ENCODE measurements around the gene XIAP. TPM values are rescaled to one million over a fixed set of nuclear protein-coding genes. Genes with fewer than 3 reads are reported as not detected.
"Not testable (repeated sequence)": the region's sequence is repeated elsewhere in the genome, so short reads cannot be mapped to it uniquely, and the experiment has no call there.

The XIAP gene
- 10.9 TPM for polyA plus RNA-seq

DNA sequence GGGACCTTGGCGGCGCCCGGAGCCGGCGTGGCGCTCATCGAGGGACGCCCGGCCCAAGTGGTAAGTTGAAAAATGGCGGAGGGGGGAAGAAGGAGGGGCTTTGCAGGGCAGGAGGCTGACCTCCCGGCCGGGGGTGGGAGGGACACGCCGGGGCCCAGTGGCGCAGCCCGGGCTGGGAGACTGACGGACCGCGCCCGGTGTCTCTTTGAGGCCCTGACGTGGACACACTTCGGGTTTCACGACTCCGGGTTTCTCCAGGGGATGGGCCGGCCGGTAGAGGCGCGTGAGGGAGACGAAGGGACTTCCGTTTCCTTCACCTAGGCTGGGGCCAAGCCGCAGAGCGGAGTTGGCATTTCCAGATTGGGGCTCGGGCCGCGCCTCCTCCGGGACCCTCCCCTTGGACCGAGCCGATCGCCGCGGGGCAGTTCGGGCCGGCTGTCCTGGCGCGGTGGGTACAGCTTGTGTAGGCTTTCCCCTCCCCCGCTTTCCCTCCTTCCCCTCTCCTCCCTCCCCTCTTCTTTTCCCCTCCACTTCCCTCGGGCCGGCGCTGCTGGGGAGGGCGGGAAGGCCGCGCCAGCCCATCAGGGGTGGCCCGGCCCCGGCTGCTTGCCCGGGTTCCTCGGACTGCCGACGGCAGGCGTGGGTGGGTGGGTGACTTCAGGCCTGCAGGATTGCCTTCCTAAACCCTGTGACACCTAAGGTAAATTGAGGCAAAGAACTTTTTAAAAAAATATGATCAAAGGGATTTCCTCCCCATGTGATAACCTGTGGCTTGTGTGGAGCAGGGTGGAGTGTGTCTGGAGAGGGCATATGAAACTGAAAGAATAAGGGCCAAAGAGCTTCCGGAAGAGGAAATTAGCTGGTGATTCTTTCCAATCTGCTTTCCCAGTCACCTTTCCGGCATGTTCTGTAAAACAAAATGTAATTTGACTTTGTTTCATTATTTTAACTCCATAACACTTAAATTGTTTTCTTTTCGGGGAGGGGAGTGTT, at the start of gene XIAP:
Gene XIAP (plus strand): TSS at position 208 of the 993 bp plus-strand sequence. CDS start 25,610 bp downstream, outside the sequence.
- H3K9me3 Mint-ChIP-seq, result peaks cover 0 to 2% (median 0%) of the 10 kb centered on the region in 3 donors
- peaks cover 4% of the 10 kb centered on the region for H3K36me3 Mint-ChIP-seq
- no peaks in the 10 kb centered on the region for H3K27me3 Mint-ChIP-seq
- H3K27ac Mint-ChIP-seq, result peak within 1 kb of the TSS; percentile 95 to 98 (median 96)
- peak within 1 kb of the TSS; percentile 90 to 98 (median 94) for H3K4me3 Mint-ChIP-seq
- peaks cover 10 to 11% (median 10%) of the 10 kb centered on the region in 3 donors for H3K4me1 Mint-ChIP-seq

DNA sequence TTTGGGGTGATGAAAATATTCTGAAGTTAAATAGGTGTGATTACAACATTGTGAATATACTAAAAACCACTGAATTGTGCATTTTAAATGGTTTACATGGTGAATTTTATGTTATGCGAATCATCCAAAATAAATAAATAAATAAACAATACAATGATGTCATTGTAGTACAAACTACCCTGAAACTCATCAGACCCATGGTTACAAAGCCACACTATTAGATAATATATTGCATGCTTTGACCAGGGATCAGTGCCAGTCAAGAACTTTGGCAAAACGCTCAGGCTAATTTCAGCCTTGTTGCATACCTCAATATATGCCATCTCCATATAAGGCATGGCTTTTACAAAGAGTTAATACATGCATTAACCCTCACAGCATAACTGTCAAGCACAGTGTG, 45.5 kb upstream of the XIAP start:
- Mint-ChIP-seq H3K27ac (no peak overlapping the region), H3K36me3 (no peaks in the 10 kb centered on the region), H3K4me3 (no peak overlapping the region), H3K9me3 (peaks cover 0 to 3% (median 0%) of the 10 kb centered on the region in 3 donors), H3K4me1 (peaks cover 0 to 2% (median 0%) of the 10 kb centered on the region in 3 donors), H3K27me3 (no peaks in the 10 kb centered on the region)

DNA sequence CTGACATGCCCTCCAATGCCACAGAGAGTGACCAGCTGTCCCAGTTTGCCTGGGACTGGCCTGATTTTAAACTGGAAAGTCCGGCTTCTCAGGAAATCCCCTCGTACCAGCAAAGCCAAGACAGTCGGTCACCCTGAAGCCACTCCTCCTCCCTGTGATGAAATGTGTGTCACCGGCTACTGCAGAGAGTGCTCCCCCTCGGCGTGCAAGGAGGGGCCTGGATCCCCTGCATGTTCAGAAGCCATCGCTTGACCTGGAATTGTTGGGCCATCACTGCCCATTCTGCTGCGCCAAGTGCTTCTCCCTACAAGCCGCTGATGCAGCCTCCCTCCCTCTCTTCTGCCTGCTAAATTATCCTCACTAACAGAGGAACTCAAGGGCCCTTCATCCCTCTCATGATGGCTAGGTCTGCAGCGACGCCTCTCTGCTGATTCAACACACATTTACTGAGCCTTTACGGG, 44.9 kb upstream of the XIAP start:
- not testable (repeated sequence) for H3K4me3 Mint-ChIP-seq, H3K36me3 Mint-ChIP-seq, H3K27me3 Mint-ChIP-seq, H3K27ac Mint-ChIP-seq, H3K4me1 Mint-ChIP-seq, H3K9me3 Mint-ChIP-seq

DNA sequence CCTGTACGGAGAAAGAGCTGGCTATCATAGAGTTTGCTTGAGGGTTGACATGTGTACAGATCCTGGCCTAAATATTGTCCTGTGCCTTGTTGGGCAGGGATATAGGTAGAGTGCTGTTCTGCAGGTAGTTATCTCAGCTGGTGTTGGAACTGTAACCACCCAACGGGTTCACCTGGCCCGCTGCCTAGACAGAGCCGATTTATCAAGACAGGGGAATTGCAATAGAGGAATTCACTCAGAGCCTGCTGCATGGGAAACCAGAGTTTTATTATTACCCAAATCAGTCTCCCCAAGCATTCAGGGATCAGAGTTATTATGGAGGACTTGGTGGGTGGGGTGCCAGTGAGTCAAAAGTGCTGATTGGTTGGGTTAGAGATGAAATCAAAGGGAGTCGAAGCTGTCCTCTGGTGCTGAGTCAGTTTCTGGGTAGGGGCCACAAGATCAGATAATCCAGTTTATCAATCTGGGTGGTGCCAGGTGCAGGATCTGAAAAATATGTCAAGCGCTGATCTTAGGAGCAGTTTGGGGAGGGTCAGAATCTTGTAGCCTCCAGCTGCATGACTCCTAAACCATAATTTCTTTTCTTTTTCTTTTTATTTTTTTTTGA, 42.5 kb upstream of the XIAP start:
- H3K9me3 Mint-ChIP-seq, result peaks cover 0 to 3% (median 0%) of the 10 kb centered on the region in 3 donors
- H3K27me3 Mint-ChIP-seq, result no peaks in the 10 kb centered on the region
- no peak overlapping the region for H3K4me3 Mint-ChIP-seq
- peaks cover 0 to 2% (median 2%) of the 10 kb centered on the region in 3 donors for H3K4me1 Mint-ChIP-seq
- H3K36me3 Mint-ChIP-seq, result no peaks in the 10 kb centered on the region
- H3K27ac Mint-ChIP-seq, result no peak overlapping the region

DNA sequence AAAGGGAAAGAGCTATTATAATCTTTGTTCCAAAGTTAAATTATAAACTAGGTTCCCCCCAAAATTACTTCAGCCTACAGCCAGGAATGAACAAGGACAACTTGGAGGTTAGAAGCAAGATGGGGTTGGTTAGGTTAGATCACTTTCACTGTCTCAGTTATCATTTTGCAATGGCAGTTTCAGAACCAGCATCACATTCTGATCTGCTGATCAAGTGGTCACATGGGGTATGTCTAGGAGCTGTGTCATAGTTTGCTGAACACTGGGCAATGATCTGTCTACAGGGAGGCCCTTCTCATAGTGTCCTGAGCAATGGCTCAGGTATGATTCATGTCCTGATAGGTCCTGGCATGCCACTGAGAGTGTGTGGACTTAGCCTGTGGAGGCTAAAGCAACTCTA, 41.6 kb upstream of the XIAP start:
- Mint-ChIP-seq H3K27me3 (no peaks in the 10 kb centered on the region), H3K4me1 (peaks cover 0 to 2% (median 2%) of the 10 kb centered on the region in 3 donors), H3K9me3 (peaks cover 0 to 3% (median 0%) of the 10 kb centered on the region in 3 donors), H3K27ac (no peak overlapping the region), H3K36me3 (no peaks in the 10 kb centered on the region), H3K4me3 (no peak overlapping the region)

DNA sequence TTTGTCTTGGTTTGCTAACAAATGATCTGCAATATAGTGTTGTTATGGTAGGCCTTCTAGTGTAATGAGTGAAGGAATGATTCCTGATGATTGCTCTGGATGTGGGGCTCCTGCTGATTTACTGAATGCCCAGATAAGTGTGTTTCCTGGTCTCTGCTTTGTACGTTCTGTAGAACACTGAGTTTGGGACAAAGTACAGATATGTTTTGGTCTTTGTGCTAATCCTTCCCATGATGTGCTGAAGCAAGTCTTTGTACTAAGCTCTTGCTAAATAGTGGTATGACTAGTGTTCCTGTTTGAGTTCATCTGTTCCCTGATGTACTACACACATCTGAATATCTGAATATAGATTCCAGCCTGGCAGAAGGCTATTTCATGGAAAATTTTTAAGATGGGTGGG, 36.9 kb upstream of the XIAP start:
- peaks cover 4% of the 10 kb centered on the region for H3K36me3 Mint-ChIP-seq
- no peaks in the 10 kb centered on the region for H3K27me3 Mint-ChIP-seq
- peaks cover 0 to 2% (median 2%) of the 10 kb centered on the region in 3 donors for H3K4me1 Mint-ChIP-seq
- H3K4me3 Mint-ChIP-seq, result no peak overlapping the region
- H3K9me3 Mint-ChIP-seq, result peaks cover 0 to 3% (median 0%) of the 10 kb centered on the region in 3 donors
- no peak overlapping the region for H3K27ac Mint-ChIP-seq

DNA sequence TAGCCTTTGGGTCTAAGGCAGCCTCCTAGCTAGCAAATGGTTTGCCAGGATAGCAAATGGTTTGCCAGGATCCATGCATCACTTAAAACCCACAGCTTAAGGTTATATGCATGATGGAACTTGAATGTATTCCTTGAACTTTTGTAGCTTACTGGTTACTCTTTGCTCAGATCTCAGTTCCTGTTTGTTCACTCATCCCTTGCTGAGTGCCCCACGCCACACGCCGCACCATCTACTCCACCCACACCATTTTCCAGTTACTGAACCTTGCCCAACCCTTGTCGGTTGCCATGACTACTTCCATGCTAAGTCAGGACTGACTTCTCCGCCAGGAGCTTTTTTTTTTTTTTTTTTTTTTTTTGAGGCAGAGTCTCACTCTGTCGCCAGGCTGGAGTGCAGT, 29.5 kb upstream of the XIAP start:
- Mint-ChIP-seq H3K9me3 (no peaks in the 10 kb centered on the region), H3K4me1 (peaks cover 0 to 9% (median 9%) of the 10 kb centered on the region in 3 donors), H3K36me3 (peaks cover 3% of the 10 kb centered on the region), H3K27me3 (no peaks in the 10 kb centered on the region), H3K4me3 (peak overlapping the region in 3 of 4 donors; percentile 69 to 89 (median 88)), H3K27ac (peak overlapping the region in 2 of 3 donors; percentile 4 to 83)

DNA sequence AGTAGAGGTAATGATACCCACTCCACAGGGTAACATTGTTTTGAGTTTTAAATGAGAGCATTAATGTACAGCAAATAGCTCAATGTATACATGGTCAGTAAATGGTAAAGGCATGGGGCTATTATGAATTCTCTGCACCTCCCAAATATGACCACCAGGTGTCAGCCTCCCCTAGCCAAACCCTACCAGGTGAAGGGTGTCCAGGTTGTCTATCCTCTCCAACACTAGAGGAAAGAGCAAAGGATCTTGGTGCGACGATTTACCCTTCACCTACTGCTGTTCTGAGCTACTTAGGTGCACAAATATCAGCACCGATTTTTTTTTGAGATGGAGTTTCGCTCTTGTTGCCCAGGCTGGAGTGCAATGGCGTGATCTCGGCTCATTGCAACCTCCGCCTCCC, 26.5 kb upstream of the XIAP start:
- no peak overlapping the region for H3K27ac Mint-ChIP-seq
- peaks cover 1% of the 10 kb centered on the region for H3K36me3 Mint-ChIP-seq
- no peak overlapping the region for H3K4me3 Mint-ChIP-seq
- peaks cover 0 to 9% (median 9%) of the 10 kb centered on the region in 3 donors for H3K4me1 Mint-ChIP-seq
- no peaks in the 10 kb centered on the region for H3K9me3 Mint-ChIP-seq
- no peaks in the 10 kb centered on the region for H3K27me3 Mint-ChIP-seq

DNA sequence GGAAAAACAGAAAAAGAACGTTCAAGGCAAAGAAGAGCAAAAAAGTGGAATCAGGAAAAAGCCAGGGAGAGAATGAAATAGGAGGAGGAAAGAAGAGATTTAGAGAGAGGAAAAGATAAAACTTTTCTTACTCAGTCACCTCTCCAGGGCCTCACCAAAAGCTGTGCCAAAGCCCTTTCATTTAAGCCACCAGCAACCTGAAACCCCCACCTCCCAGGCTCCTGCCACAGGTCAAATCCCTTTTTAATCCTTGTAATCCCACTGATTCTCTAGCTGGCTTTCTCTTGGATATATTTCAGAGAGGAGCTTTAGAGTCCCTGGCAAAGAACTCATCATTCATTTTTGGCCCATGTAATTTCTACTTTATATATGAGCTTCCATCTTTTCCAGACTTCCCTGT, 25.7 kb upstream of the XIAP start:
- Mint-ChIP-seq H3K9me3 (no peaks in the 10 kb centered on the region), H3K27me3 (no peaks in the 10 kb centered on the region), H3K4me1 (peaks cover 0 to 9% (median 9%) of the 10 kb centered on the region in 3 donors), H3K27ac (no peak overlapping the region), H3K4me3 (no peak overlapping the region), H3K36me3 (peaks cover 1% of the 10 kb centered on the region)

DNA sequence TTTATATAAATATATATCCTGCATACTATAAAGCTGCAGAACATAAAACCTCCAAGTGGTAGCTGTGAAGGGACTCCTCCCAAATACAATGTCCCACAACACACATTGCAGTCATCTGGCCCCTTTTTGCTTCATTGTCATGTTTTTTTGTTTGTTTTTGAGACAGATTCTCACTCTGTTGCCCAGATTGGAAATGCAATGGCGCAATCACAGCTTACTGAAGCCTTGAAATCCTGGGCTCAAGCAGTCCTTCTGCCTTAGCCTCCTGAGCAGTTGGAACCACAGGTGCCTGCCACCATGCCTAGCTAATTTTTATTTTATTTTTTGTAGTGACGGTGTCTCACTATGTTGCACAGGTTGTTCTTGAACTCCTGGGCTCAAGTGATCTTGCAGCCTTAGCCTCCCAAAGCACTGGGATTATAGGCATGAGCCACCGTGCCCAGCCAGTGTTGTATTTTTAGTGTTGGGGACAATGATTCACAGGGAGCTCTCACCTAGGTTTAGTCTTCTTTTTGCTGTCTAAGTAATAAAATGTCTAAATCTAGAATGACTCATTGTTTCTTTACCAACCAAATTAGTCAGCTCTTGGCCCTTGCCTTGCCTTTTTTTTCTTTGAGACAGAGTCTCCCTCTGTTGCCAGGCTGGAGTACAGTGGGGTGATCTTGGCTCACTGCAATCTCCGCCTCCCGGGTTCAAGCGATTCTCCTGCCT, 24.0 kb upstream of the XIAP start:
- Mint-ChIP-seq H3K9me3 (no peaks in the 10 kb centered on the region), H3K27me3 (no peaks in the 10 kb centered on the region), H3K27ac (peak overlapping the region in 1 of 3 donors; percentile 53), H3K36me3 (peaks cover 1% of the 10 kb centered on the region), H3K4me3 (no peak overlapping the region), H3K4me1 (peaks cover 0 to 3% (median 2%) of the 10 kb centered on the region in 3 donors)

DNA sequence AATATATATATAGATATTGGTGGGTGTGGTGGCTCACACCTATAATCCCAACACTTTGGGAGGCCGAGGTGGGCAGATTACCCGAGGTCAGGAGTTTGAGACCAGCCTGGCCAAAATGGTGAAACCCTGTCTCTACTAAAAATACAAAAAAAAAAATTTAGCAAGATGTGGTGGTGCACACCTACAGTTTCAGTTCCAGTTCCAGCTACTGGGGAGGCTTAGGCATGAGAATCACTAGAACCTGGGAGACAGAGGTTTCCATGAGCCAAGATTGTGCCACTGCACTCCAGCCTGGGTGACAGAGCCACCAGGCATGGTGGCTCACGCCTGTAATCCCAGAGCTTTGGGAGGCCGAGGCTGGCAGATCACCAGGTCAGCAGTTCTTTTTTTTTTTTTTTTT, 14.7 kb upstream of the XIAP start:
- H3K4me3 Mint-ChIP-seq, H3K27me3 Mint-ChIP-seq, H3K36me3 Mint-ChIP-seq, H3K9me3 Mint-ChIP-seq, H3K4me1 Mint-ChIP-seq, H3K27ac Mint-ChIP-seq: not testable (repeated sequence)

DNA sequence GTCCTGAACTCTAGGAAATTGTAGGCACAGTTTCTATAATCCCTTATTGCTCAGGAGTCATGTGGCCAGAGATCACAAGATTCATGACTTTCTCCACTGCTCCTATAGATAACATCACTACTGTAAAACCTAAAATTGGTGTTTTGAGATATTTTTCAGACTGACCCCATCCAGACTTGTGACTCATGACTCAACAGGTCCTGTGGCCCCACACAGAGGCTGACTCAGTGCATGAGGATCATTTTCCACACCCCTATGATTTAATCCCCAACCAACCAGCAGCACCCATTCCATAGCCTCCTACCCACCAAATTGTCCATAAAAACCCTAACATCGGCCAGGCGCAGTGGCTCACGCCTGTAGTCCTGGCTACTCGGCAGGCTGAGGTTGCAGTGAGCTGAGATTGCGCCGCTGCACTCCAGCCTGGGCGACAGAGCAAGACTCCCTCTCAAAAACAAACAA, 13.2 kb upstream of the XIAP start:
- Mint-ChIP-seq H3K4me3 (no peak overlapping the region), H3K27me3 (peaks cover 1% of the 10 kb centered on the region), H3K4me1 (peaks cover 0 to 7% (median 0%) of the 10 kb centered on the region in 3 donors), H3K36me3 (peaks cover 2% of the 10 kb centered on the region), H3K9me3 (peaks cover 0 to 3% (median 0%) of the 10 kb centered on the region in 3 donors), H3K27ac (no peak overlapping the region)

DNA sequence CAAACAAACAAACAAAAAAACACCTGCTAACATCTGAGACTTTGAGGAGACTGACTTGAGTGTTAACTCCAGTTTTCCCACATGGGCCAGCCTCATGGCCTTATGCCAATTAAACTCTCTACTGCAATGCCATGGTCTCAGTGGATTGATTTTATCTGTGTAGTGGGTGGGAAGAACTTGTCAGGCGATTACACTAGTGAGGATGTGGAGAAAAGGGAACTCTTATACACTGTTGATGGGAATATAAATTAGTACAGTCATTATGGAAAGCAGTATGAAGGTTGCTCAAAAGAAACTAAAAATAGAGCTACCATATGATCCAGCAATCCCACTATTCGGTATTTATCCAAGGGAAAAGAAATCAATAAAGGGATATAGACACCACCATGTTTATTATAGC, 12.8 kb upstream of the XIAP start:
- H3K27ac Mint-ChIP-seq, result no peak overlapping the region
- H3K9me3 Mint-ChIP-seq, result peaks cover 0 to 3% (median 0%) of the 10 kb centered on the region in 3 donors
- no peak overlapping the region for H3K4me3 Mint-ChIP-seq
- H3K36me3 Mint-ChIP-seq, result peaks cover 2% of the 10 kb centered on the region
- H3K27me3 Mint-ChIP-seq, result peaks cover 1% of the 10 kb centered on the region
- peaks cover 0 to 7% (median 0%) of the 10 kb centered on the region in 3 donors for H3K4me1 Mint-ChIP-seq

DNA sequence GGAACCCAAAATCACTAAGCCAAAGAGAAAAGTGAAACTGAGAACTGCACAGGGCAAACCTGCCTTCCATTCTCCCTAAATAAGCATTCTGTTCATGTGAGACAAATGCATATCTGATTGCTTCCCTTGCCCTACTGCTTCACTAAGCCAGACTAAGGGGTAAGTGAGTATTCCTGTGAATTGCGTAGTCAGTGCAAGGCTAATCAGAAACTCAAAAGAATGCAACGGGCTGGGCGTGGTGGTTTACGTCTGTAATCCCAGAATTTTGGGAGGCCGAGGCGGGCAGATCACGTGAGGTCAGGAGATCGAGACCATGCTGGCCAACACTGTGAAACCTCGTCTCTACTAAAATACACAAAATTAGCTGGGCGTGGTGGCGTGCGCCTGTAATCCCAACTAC, 10.8 kb upstream of the XIAP start:
- Mint-ChIP-seq H3K9me3 (no peaks in the 10 kb centered on the region), H3K27me3 (peaks cover 1% of the 10 kb centered on the region), H3K4me3 (no peak overlapping the region), H3K36me3 (no peaks in the 10 kb centered on the region), H3K27ac (no peak overlapping the region), H3K4me1 (peaks cover 0 to 5% (median 0%) of the 10 kb centered on the region in 3 donors)

DNA sequence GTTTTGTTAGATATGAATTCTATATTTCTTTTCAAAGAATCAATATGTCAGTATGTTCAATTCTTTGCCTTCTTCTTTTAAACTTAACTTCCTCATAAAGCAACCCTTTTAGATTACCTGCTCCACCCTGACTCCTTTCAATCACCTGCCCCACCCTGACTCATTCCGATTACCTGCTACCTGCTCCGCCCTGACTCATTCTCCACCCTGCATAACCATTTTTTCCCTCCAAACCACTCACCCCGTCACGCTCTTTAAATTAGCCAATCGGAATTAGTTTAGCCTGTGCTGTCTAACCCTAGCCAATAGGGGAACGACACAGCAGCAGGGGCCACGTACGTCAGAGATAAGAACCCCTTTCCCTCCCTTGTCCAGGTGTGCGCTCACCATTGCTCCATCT, 9.9 kb upstream of the XIAP start:
- peak overlapping the region in 1 of 3 donors; percentile 83 for H3K27ac Mint-ChIP-seq
- H3K27me3 Mint-ChIP-seq, H3K4me1 Mint-ChIP-seq, H3K4me3 Mint-ChIP-seq, H3K9me3 Mint-ChIP-seq, H3K36me3 Mint-ChIP-seq: not testable (repeated sequence)

Measured in IgD-negative memory B cell (primary cell).